Mesothelial cell of epicardium (in vitro differentiated cells): ENCODE results near the gene FAM20C. TPM values are rescaled to one million over a fixed set of nuclear protein-coding genes. Genes with fewer than 3 reads are reported as not detected.

Source experiments
- DNase-seq, 2 experiments: peaks; one replicate each; pipeline ENCODE4 v3.0.0; 2021; ENCODE audit warnings: low spot score in 2 of 2; ENCODE audit not compliant: unreplicated experiment in 2 of 2
- H3K27ac Mint-ChIP-seq: 2 replicates; pipeline ENCODE4 v1.8.0; 2021; ENCODE audit warnings: mixed read lengths
- H3K27me3 Mint-ChIP-seq: 2 replicates; pipeline ENCODE4 v1.8.0; 2021; ENCODE audit warnings: low read depth, mixed read lengths
- H3K36me3 Mint-ChIP-seq: 2 replicates; pipeline ENCODE4 v1.8.0; 2021; ENCODE audit warnings: mixed read lengths
- H3K4me1 Mint-ChIP-seq: 2 replicates; pipeline ENCODE4 v1.8.0; 2021; ENCODE audit warnings: mixed read lengths
- H3K4me3 Mint-ChIP-seq: 2 replicates; pipeline ENCODE4 v1.8.0; 2021; ENCODE audit warnings: mild to moderate bottlenecking, moderate library complexity, mixed read lengths
- H3K9me3 Mint-ChIP-seq: 2 replicates; pipeline ENCODE4 v1.8.0; 2021; ENCODE audit warnings: mixed read lengths
- total RNA-seq: library from RNA; stranded (reverse); gene quantifications from 3 replicates; pipeline ENCODE4 v1.2.1, GENCODE V29; 2021
- TF ChIP-seq, protein P1 (sequence below): fragments of 200-600 bp; sonication (generic); IDR thresholded peaks from one replicate; pipeline ENCODE4 v1.5.0; 2021; ENCODE audit warnings: antibody characterized with exemption; ENCODE audit not compliant: unreplicated experiment

The FAM20C gene
- total RNA-seq, 1 donor from 2014 or later: 17.8 TPM

DNA sequence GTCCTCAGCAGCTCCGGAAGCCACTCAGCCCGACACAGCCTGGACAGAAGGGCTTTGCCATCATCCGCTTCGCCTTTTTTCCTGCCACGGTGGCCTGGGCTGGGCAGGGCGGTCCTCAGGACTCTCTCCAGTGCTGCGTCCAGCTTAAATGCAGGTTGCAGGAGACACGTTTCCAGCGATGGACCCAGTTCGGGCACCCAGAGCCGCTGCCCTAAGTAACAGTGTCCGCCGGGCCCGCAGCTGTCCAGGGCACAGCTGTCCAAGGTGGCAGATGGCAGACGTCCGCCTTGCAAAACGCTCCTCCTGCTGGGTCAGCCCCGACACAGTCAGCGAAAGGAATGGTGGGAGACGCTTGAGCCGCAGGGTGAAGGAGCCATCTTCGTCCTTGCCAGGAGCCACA is 60.6 kb downstream of the FAM20C start:
- DNase-seq: no peak
- Mint-ChIP-seq H3K27me3 (no peaks in the 10 kb centered on the region), H3K36me3 (peaks cover 7% of the 10 kb centered on the region), H3K9me3 (no peaks in the 10 kb centered on the region), H3K27ac (no peak overlapping the region), H3K4me1 (peaks cover 2% of the 10 kb centered on the region), H3K4me3 (no peak overlapping the region)
- TF ChIP-seq, protein P1, sequence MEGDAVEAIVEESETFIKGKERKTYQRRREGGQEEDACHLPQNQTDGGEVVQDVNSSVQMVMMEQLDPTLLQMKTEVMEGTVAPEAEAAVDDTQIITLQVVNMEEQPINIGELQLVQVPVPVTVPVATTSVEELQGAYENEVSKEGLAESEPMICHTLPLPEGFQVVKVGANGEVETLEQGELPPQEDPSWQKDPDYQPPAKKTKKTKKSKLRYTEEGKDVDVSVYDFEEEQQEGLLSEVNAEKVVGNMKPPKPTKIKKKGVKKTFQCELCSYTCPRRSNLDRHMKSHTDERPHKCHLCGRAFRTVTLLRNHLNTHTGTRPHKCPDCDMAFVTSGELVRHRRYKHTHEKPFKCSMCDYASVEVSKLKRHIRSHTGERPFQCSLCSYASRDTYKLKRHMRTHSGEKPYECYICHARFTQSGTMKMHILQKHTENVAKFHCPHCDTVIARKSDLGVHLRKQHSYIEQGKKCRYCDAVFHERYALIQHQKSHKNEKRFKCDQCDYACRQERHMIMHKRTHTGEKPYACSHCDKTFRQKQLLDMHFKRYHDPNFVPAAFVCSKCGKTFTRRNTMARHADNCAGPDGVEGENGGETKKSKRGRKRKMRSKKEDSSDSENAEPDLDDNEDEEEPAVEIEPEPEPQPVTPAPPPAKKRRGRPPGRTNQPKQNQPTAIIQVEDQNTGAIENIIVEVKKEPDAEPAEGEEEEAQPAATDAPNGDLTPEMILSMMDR: no peak

DNA sequence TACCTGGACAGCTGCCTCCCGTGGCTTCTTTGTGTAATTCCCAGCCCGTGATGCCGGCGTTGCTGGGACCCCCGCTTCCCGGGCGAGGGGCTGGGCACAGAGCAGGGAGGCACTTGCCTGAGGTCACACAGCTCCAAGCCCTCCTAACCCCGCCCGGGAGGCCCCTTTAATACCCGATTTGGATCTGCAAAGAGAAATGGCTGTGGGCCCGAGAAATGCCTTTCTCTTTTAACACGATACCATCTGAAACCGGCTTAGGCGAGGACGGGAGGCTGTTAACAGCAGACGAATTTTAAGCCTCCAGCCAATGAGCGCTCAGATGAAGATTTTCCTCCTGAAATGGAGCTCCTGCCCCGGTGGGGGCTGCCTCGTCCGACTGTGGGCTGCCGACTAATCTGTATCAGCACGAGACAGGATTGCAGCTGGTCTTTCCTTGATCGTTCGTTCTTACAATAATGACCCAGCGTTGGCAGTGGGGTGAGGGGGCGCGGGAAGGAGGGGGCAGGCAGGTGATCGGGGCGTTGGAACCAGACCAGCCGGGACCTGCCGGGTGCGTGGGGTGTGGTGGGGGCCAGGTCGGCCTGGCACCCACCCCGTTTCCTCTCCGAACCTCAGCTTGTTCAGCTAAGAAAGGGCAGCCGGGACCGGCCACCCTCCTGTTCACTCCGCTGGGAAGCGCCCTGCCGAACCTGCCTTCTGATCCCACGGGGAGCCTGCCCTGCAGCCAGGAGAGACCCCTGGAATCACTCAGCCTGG is 61.4 kb downstream of the FAM20C start:
- TF ChIP-seq, protein P1: no peak
- peaks cover 2% of the 10 kb centered on the region for H3K4me1 Mint-ChIP-seq
- H3K36me3 Mint-ChIP-seq: peaks cover 7% of the 10 kb centered on the region
- H3K27me3 Mint-ChIP-seq: no peaks in the 10 kb centered on the region
- no peak overlapping the region for H3K27ac Mint-ChIP-seq
- DNase-seq: no peak
- no peak overlapping the region for H3K4me3 Mint-ChIP-seq
- no peaks in the 10 kb centered on the region for H3K9me3 Mint-ChIP-seq

DNA sequence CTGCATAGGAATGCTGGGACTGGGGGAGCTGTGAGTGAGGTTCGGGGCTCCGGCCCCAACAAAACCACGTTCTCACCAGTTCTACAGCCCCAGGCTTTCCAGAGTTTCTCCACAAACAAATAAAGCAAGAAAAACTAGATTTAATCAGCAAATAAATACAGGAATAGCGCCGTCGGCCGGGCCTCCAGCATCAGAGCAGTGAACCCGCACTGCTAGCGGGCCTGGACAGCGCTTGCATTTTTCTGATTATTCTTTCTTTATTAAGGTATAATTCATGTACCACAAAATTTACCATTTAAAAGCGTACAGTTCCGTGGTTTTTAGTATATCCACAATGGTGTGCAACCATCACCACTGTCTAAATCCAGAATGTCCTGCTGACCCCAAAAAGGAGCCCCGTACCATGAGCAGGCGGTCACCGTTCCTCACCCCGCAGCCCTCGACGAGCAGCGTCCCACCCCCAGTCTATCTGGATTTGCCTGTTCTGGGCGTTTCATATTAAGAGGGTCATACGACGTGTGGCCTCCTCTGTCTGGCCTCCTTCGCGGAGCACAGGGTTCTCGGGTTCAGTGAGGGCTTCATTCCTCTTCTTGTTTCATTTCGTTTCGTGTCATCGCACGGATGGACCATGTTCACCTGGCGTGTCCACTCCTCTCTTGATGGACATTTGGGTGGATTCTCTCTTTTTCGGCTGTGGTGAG is 62.1 kb downstream of the FAM20C start:
- no peak for DNase-seq
- Mint-ChIP-seq H3K27me3 (no peaks in the 10 kb centered on the region), H3K4me1 (peaks cover 2% of the 10 kb centered on the region), H3K36me3 (peaks cover 10% of the 10 kb centered on the region), H3K9me3 (no peaks in the 10 kb centered on the region), H3K4me3 (no peak overlapping the region), H3K27ac (no peak overlapping the region)
- TF ChIP-seq, protein P1: no peak

DNA sequence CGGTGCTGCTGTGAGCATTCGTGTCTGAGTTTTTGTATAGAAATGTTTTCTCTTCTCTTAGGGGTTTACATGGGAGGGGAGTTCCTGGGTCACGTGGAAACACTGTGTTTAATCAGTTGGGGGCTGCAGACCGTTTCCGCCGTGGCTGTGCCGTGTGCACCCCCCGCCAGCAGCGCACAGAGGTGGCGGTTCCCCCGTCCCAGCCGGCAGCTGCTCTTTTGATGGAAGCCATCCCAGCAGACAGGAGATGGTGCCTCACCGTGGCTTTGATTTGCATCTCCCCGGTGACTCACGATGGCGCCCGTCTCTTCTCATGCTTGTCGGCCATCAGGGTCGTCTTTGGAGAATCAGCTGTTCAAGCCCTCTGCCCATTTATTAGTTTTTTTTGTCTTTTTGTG is 62.7 kb downstream of the FAM20C start:
- Mint-ChIP-seq H3K9me3 (no peaks in the 10 kb centered on the region), H3K27ac (no peak overlapping the region), H3K4me3 (no peak overlapping the region), H3K4me1 (peaks cover under 1% of the 10 kb centered on the region), H3K27me3 (no peaks in the 10 kb centered on the region), H3K36me3 (peaks cover 10% of the 10 kb centered on the region)
- TF ChIP-seq, protein P1: no peak
- no peak for DNase-seq

DNA sequence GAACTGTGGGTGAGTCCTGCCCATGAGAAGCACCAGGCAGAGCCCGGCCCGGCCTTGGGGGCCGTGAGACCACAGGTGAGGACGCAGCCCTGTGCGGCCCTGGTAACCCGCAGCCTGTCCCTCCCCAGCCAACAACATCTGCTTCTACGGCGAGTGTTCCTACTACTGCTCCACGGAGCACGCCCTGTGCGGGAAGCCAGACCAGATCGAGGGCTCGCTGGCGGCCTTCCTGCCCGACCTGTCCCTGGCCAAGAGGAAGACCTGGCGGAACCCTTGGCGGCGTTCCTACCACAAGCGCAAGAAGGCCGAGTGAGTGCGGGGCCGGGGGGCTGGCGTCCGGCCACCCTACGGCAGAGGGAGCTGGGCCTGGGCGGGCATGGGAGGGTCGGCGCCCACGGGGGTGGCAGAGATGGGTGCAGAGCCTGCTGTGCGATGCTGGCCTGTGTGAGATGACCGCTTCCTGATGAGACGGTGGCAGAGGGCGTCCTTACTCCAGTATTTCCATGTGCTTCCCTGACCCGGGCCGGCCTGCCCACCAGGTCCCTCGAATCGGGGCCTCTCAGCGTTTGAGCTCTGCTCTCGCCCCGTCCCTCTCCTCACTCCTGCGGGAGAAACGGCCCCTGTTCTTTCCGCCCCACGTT is 63.5 kb downstream of the FAM20C start:
- H3K27ac Mint-ChIP-seq: no peak overlapping the region
- TF ChIP-seq, protein P1: no peak
- H3K4me3 Mint-ChIP-seq: no peak overlapping the region
- H3K27me3 Mint-ChIP-seq: no peaks in the 10 kb centered on the region
- DNase-seq: no peak
- no peaks in the 10 kb centered on the region for H3K9me3 Mint-ChIP-seq
- peaks cover 10% of the 10 kb centered on the region for H3K36me3 Mint-ChIP-seq
- H3K4me1 Mint-ChIP-seq: no peaks in the 10 kb centered on the region
